IMR-90 (cell line): Measurements from ENCODE around the gene SLC2A8. TPM values are rescaled to one million over a fixed set of nuclear protein-coding genes. Genes with fewer than 3 reads are reported as not detected.

Source experiments
- ATAC-seq: fragments of 200-7000 bp; cut with Tn5 transposase; 2 replicates; pipeline ENCODE4 v1.9.1; 2020; ENCODE audit warnings: low read depth, mild to moderate bottlenecking, moderate library complexity
- BruUV-seq: library from RNA; stranded (reverse); fragments of 400-500 nt; replicated peaks from 2 replicates; lab custom pipeline; 2021; lab: Mats Ljungman, UMichigan
- CTCF ChIA-PET: fragments of 300-600 bp; formaldehyde crosslinking; extraction: SDS; loops from one replicate; lab custom pipeline; 2021; ENCODE audit warnings: antibody characterized with exemption; lab: Yijun Ruan, JAX
- POLR2A ChIA-PET: fragments of 300-600 bp; sonication (Branson Sonifier 250); formaldehyde crosslinking; loops from one replicate; lab custom pipeline; 2022; ENCODE audit warnings: antibody characterized with exemption; ENCODE audit not compliant: unreplicated experiment; lab: Charles Lee
- DNase-seq: peaks from one replicate; pipeline ENCODE4 v3.0.0; 2013
- H2AFZ ChIP-seq: replicated peaks from 2 replicates; pipeline ENCODE3; 2013; ENCODE audit warnings: low read length, mild to moderate bottlenecking; ENCODE audit not compliant: poor library complexity
- H2AK5ac ChIP-seq: 2 replicates; pipeline ENCODE4 v1.6.1; 2013; ENCODE audit warnings: low read depth, low read length, inconsistent platforms
- H2AK9ac ChIP-seq: replicated peaks from 2 replicates; pipeline ENCODE3; 2013; ENCODE audit warnings: mild to moderate bottlenecking, low read depth, low read length, moderate library complexity; ENCODE audit not compliant: poor library complexity
- H2BK120ac ChIP-seq: 2 replicates; pipeline ENCODE4 v1.6.1; 2013; ENCODE audit warnings: low read depth, low read length, inconsistent platforms
- H2BK15ac ChIP-seq: 3 replicates; pipeline ENCODE4 v1.6.1; 2013; ENCODE audit warnings: low read depth, low read length, inconsistent platforms
- H2BK20ac ChIP-seq: 2 replicates; pipeline ENCODE4 v1.6.1; 2013; ENCODE audit warnings: low read depth, mild to moderate bottlenecking, inconsistent platforms, low read length, moderate library complexity
- H2BK5ac ChIP-seq: 2 replicates; pipeline ENCODE4 v1.6.1; 2013; ENCODE audit warnings: mild to moderate bottlenecking, low read depth, low read length, inconsistent platforms; ENCODE audit not compliant: poor library complexity, severe bottlenecking
- H3K14ac ChIP-seq: replicated peaks from 2 replicates; pipeline ENCODE4 v1.6.1; 2013; ENCODE audit warnings: low read depth, low read length, inconsistent platforms
- H3K18ac ChIP-seq: 2 replicates; pipeline ENCODE4 v1.6.1; 2013; ENCODE audit warnings: low read depth, low read length, control low read depth
- H3K23ac ChIP-seq: 2 replicates; pipeline ENCODE4 v1.6.1; 2013; ENCODE audit warnings: low read depth, low read length, inconsistent platforms
- H3K27ac ChIP-seq: 2 replicates; pipeline ENCODE4 v1.5.1; 2013; ENCODE audit warnings: mild to moderate bottlenecking, control low read depth, low read length; ENCODE audit not compliant: insufficient read depth
- H3K27me3 ChIP-seq: 2 replicates; pipeline ENCODE4 v1.6.1; 2013; ENCODE audit warnings: low read length; ENCODE audit not compliant: control insufficient read depth, insufficient read depth
- H3K36me3 ChIP-seq: 2 replicates; pipeline ENCODE4 v1.6.1; 2013; ENCODE audit warnings: low read length, mixed read lengths; ENCODE audit not compliant: control insufficient read depth, insufficient read depth
- H3K4ac ChIP-seq: 2 replicates; pipeline ENCODE4 v1.6.1; 2013; ENCODE audit warnings: low read depth, low read length, inconsistent platforms
- H3K4me1 ChIP-seq: 2 replicates; pipeline ENCODE4 v1.6.1; 2013; ENCODE audit warnings: low read length, mixed read lengths; ENCODE audit not compliant: control insufficient read depth, insufficient read depth
- H3K4me2 ChIP-seq: 2 replicates; pipeline ENCODE4 v1.6.1; 2013; ENCODE audit warnings: low read depth, mild to moderate bottlenecking, control low read depth, low read length, moderate library complexity
- H3K4me3 ChIP-seq: 2 replicates; pipeline ENCODE4 v1.5.1; 2013; ENCODE audit warnings: low read depth, mild to moderate bottlenecking, control low read depth, low read length, moderate library complexity; ENCODE audit not compliant: insufficient read depth
- H3K56ac ChIP-seq: 2 replicates; pipeline ENCODE4 v1.6.1; 2013; ENCODE audit warnings: low read length, inconsistent platforms; ENCODE audit not compliant: insufficient read depth; ENCODE audit errors: extremely low read depth
- H3K79me1 ChIP-seq, 2 experiments: 2 replicates each; pipeline ENCODE4 v1.6.1; 2013; ENCODE audit warnings: low read length in 2 of 2, inconsistent platforms in 1 of 2, low read depth in 1 of 2
- H3K9ac ChIP-seq: 2 replicates; pipeline ENCODE4 v1.6.1; 2013; ENCODE audit warnings: low read depth, low read length, control low read depth
- H3K9me1 ChIP-seq: 2 replicates; pipeline ENCODE4 v1.6.1; 2013; ENCODE audit warnings: low read length, inconsistent platforms; ENCODE audit not compliant: insufficient read depth
- H3K9me3 ChIP-seq: 2 replicates; pipeline ENCODE4 v1.6.1; 2013; ENCODE audit warnings: low read length; ENCODE audit not compliant: control insufficient read depth, insufficient read depth
- H4K20me1 ChIP-seq: 2 replicates; pipeline ENCODE4 v1.6.1; 2013; ENCODE audit warnings: low read length, inconsistent platforms; ENCODE audit not compliant: insufficient read depth
- H4K5ac ChIP-seq: 2 replicates; pipeline ENCODE4 v1.6.1; 2013; ENCODE audit warnings: mild to moderate bottlenecking, low read depth, low read length, control low read depth
- H4K8ac ChIP-seq, 2 experiments: 2 replicates each; pipeline ENCODE4 v1.6.1; 2013; ENCODE audit warnings: low read depth in 2 of 2, low read length in 2 of 2, control low read depth in 1 of 2, inconsistent platforms in 1 of 2
- H4K91ac ChIP-seq: 2 replicates; pipeline ENCODE4 v1.6.1; 2013; ENCODE audit warnings: low read depth, low read length, inconsistent platforms; ENCODE audit not compliant: insufficient read depth
- BHLHE40 ChIP-seq: fragments of 150-350 bp; IDR thresholded peaks from 2 replicates; pipeline ENCODE4 v1.6.1; 2016; ENCODE audit warnings: mild to moderate bottlenecking, low read depth, low read length
- CEBPB ChIP-seq: IDR thresholded peaks from 2 replicates; pipeline ENCODE4 v1.6.1; 2012; ENCODE audit warnings: low read depth, low read length, improper control_type of control experiment
- CHD1 ChIP-seq: IDR thresholded peaks from 2 replicates; pipeline ENCODE4 v1.6.1; 2012; ENCODE audit warnings: low read depth, low read length, improper control_type of control experiment
- CTCF ChIP-seq: conservative IDR thresholded peaks from 2 replicates; pipeline ENCODE4 v1.5.1; 2012; ENCODE audit warnings: mild to moderate bottlenecking, low read depth, low read length, improper control_type of control experiment
- ELK1 ChIP-seq: fragments of 150-350 bp; IDR thresholded peaks from 2 replicates; pipeline ENCODE4 v1.6.1; 2016; ENCODE audit warnings: low read depth, mild to moderate bottlenecking, low read length, moderate library complexity, borderline replicate concordance
- FOS ChIP-seq: fragments of 150-350 bp; IDR thresholded peaks from 2 replicates; pipeline ENCODE4 v1.6.1; 2016; ENCODE audit warnings: low read depth, low read length
- MAFK ChIP-seq: IDR thresholded peaks from 2 replicates; pipeline ENCODE4 v1.6.1; 2012; ENCODE audit warnings: low read depth, low read length, improper control_type of control experiment
- MAZ ChIP-seq: IDR thresholded peaks from 2 replicates; pipeline ENCODE4 v1.6.1; 2012; ENCODE audit warnings: low read depth, mild to moderate bottlenecking, low read length, improper control_type of control experiment, moderate library complexity, borderline replicate concordance
- MXI1 ChIP-seq: IDR thresholded peaks from 2 replicates; pipeline ENCODE4 v1.6.1; 2012; ENCODE audit warnings: low read depth, mild to moderate bottlenecking, low read length, moderate library complexity, borderline replicate concordance
- NFE2L2 ChIP-seq: fragments of 150-350 bp; IDR thresholded peaks from 2 replicates; pipeline ENCODE4 v1.6.1; 2016; ENCODE audit warnings: low read depth, mild to moderate bottlenecking, low read length
- POLR2A ChIP-seq: IDR thresholded peaks from 2 replicates; pipeline ENCODE4 v1.6.1; 2012; ENCODE audit warnings: mild to moderate bottlenecking, low read depth, low read length
- RAD21 ChIP-seq: IDR thresholded peaks from 2 replicates; pipeline ENCODE4 v1.6.1; 2012; ENCODE audit warnings: low read length, improper control_type of control experiment
- RCOR1 ChIP-seq: IDR thresholded peaks from 2 replicates; pipeline ENCODE4 v1.6.1; 2012; ENCODE audit warnings: mild to moderate bottlenecking, low read length, improper control_type of control experiment; ENCODE audit not compliant: insufficient replicate concordance
- RFX5 ChIP-seq: IDR thresholded peaks from 2 replicates; pipeline ENCODE4 v1.8.0; 2012; ENCODE audit warnings: low read depth, mild to moderate bottlenecking, low read length, moderate library complexity
- SMC3 ChIP-seq: fragments of 150-350 bp; IDR thresholded peaks from 2 replicates; pipeline ENCODE4 v1.6.1; 2016; ENCODE audit warnings: low read depth, mild to moderate bottlenecking, antibody characterized with exemption, low read length, moderate library complexity
- WGBS, 2 experiments: methylation state at CpG; one replicate each; pipeline versions ENCODE4 v1.1.5 to v1.1.7; 2013; ENCODE audit warnings: missing lambda C conversion rate in 2 of 2; ENCODE audit not compliant: insufficient read length in 1 of 2; ENCODE audit errors: extremely low coverage in 2 of 2; 5-methylcytosine and 5-hydroxymethylcytosine counted together
- dilution Hi-C: fragments of 300-500 bp; cut with HindIII; formaldehyde crosslinking; loops from one replicate; pipeline ENCODE4 v1.14.3; 2018; ENCODE audit warnings: low sequenced_read_pairs; ENCODE audit not compliant: unreplicated experiment
- in situ Hi-C: fragments of 300-500 bp; cut with MboI; formaldehyde crosslinking; loops from 3 replicates; pipeline ENCODE4 v1.14.3; 2019; ENCODE audit warnings: low sequenced_read_pairs, inconsistent platforms, mixed read lengths
- intact Hi-C: fragments of 100-400 bp; cut with micrococcal nuclease; formaldehyde crosslinking; loops from 2 replicates; pipeline ENCODE4 v1.10.0; 2022
- polyA plus RNA-seq, 3 experiments: library from polyadenylated mRNA; depleted of rRNA; stranded (reverse); fragments of >200 nt; gene quantifications; 2 replicates each; pipeline ENCODE4 v1.2.3, GENCODE V29; 2012; ENCODE audit warnings: low replicate concordance in 1 of 3
- total RNA-seq: library from RNA; depleted of rRNA; stranded (reverse); fragments of >200 nt; gene quantifications from 2 replicates; pipeline ENCODE4 v1.2.3, GENCODE V29; 2012
- TF ChIP-seq, protein P1 (sequence below): fragments of 150-350 bp; IDR thresholded peaks from 2 replicates; pipeline ENCODE4 v1.6.1; 2017; ENCODE audit warnings: mild to moderate bottlenecking, antibody characterized with exemption, low read length, low read depth

The SLC2A8 gene
- total and polyA plus RNA-seq, 2 of the 4 experiments (the other 2 are of a cell fraction): 9.0 to 12.0 TPM

GRCh38 chr9:127421057-127421456, 24.1 kb downstream of the SLC2A8 start:
- DNase-seq (no peak), ATAC-seq (no peak)
- Histone ChIP-seq H4K8ac (no peak overlapping the region), H3K27ac (no peak overlapping the region), H3K4me1 (peaks cover 9% of the 10 kb centered on the region), H3K4ac (no peak overlapping the region), H3K14ac (no peak overlapping the region), H2BK5ac (no peak overlapping the region), H3K36me3 (0 out of 2 replicates have a peak, but pooled peaks cover 2% of the 10 kb centered on the region), H4K91ac (no peak overlapping the region), H2BK15ac (no peak overlapping the region), H2AK5ac (no peak overlapping the region), H4K5ac (no peak overlapping the region), H3K9me1 (peaks cover 12% of the 10 kb centered on the region; the same call in 1 of the 2 replicates), H3K9ac (no peak overlapping the region), H2BK20ac (no peak overlapping the region), H3K23ac (no peak overlapping the region), H3K9me3 (no peaks in the 10 kb centered on the region), H2AFZ (no peak overlapping the region), H3K27me3 (no peaks in the 10 kb centered on the region), H3K4me2 (no peak overlapping the region), H2AK9ac (no peak overlapping the region), H3K56ac (no peak overlapping the region), H3K18ac (no peak overlapping the region), H2BK120ac (no peak overlapping the region), H4K20me1 (0 out of 2 replicates have a peak, but pooled peaks cover 3% of the 10 kb centered on the region), H3K4me3 (no peak overlapping the region), H3K79me1 (peaks cover 24 to 39% of the 10 kb centered on the region in 2 experiments)
- in situ Hi-C loops: no loop called here
- CTCF ChIA-PET: interaction anchor here (0.7 kb wide), 1 partner anchor 137 kb away, joined by 3 read pairs; no protein-coding TSS in a partner anchor
- dilution Hi-C loops: no loop called here
- WGBS, 2 experiments: 92% methylated on average over 4 of the region's 7 CpGs; no CpG with 5 or more reads in 1 of the 2 experiments
- POLR2A ChIA-PET: no interaction called here
- no peak for TF ChIP-seq NFE2L2
- no peak for TF ChIP-seq MAZ
- TF ChIP-seq MXI1: no peak
- no peak for TF ChIP-seq CEBPB
- no peak for TF ChIP-seq RAD21
- no peak for TF ChIP-seq RFX5
- no peak for TF ChIP-seq MAFK
- no peak for TF ChIP-seq POLR2A
- no peak for TF ChIP-seq RCOR1
- no peak for TF ChIP-seq FOS
- TF ChIP-seq CHD1: no peak
- no peak for TF ChIP-seq BHLHE40
- no peak for TF ChIP-seq ELK1
- TF ChIP-seq CTCF: no peak
- TF ChIP-seq SMC3: no peak
- TF ChIP-seq, protein P1, sequence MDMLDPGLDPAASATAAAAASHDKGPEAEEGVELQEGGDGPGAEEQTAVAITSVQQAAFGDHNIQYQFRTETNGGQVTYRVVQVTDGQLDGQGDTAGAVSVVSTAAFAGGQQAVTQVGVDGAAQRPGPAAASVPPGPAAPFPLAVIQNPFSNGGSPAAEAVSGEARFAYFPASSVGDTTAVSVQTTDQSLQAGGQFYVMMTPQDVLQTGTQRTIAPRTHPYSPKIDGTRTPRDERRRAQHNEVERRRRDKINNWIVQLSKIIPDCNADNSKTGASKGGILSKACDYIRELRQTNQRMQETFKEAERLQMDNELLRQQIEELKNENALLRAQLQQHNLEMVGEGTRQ: no peak
- intact Hi-C loops: loop anchor here (10.0 kb wide), 1 partner anchor 196 kb away; no protein-coding TSS in a partner anchor
- no TSS peak for BruUV-seq
